Brain microvascular endothelial cell (primary cell): ENCODE measurements around the gene IQCH.
"Not testable (repeated sequence)": the region's sequence is repeated elsewhere in the genome, so short reads cannot be mapped to it uniquely, and the experiment has no call there.

ENCODE experiments used
- DNase-seq: peaks from one replicate; pipeline ENCODE4 v3.0.0-alpha.2; 2020
- H3K27ac ChIP-seq: fragments of 250-450 bp; sonication (Bioruptor Pico); 2 replicates; pipeline ENCODE4 v1.5.1; 2020; ENCODE audit warnings: mild to moderate bottlenecking, moderate library complexity
- H3K27me3 ChIP-seq: fragments of 250-450 bp; sonication (Bioruptor Pico); replicated peaks from 2 replicates; pipeline ENCODE4 v1.5.1; 2020; ENCODE audit warnings: mild to moderate bottlenecking
- H3K36me3 ChIP-seq: fragments of 250-450 bp; sonication (Bioruptor Pico); replicated peaks from 2 replicates; pipeline ENCODE4 v1.5.1; 2020; ENCODE audit warnings: mild to moderate bottlenecking
- H3K4me3 ChIP-seq: 2 replicates; pipeline ENCODE4 v1.5.1; 2011; ENCODE audit warnings: low read depth, mild to moderate bottlenecking, control low read depth, low read length, moderate library complexity
- in situ Hi-C: cut with HindIII; loops from 2 replicates; pipeline ENCODE4 v1.10.0; 2017; ENCODE audit warnings: low sequenced_read_pairs, low pct_ligation_motif_present
- TF ChIP-seq, protein P1 (sequence below): IDR thresholded peaks from 2 replicates; pipeline ENCODE4 v1.5.1; 2011; ENCODE audit warnings: low read depth, mild to moderate bottlenecking, moderate library complexity, low read length, control low read depth, inconsistent platforms; ENCODE audit errors: missing control alignments

The IQCH gene

DNA sequence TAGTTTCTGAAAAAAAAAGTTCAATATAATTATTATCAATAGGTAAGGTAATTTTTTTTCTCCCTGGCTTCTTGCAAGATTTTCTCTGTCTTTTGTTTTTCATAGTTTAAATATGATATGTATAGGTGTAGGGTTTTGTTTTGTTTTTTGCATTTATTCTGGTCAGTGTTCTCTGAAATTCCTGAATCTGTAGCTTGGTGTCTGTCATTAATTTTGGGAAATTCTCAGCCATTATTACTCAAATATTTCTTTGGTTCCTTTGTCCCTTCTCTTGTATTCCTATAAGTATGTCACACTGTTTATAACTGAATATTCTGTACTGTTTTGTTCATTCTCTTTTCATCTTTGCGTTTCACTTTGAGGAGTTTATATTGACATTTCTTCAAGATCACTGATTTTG is 22.1 kb downstream of the IQCH start:
- TF ChIP-seq, protein P1, sequence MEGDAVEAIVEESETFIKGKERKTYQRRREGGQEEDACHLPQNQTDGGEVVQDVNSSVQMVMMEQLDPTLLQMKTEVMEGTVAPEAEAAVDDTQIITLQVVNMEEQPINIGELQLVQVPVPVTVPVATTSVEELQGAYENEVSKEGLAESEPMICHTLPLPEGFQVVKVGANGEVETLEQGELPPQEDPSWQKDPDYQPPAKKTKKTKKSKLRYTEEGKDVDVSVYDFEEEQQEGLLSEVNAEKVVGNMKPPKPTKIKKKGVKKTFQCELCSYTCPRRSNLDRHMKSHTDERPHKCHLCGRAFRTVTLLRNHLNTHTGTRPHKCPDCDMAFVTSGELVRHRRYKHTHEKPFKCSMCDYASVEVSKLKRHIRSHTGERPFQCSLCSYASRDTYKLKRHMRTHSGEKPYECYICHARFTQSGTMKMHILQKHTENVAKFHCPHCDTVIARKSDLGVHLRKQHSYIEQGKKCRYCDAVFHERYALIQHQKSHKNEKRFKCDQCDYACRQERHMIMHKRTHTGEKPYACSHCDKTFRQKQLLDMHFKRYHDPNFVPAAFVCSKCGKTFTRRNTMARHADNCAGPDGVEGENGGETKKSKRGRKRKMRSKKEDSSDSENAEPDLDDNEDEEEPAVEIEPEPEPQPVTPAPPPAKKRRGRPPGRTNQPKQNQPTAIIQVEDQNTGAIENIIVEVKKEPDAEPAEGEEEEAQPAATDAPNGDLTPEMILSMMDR = no peak
- no peak for DNase-seq
- Histone ChIP-seq H3K36me3 (no peaks in the 10 kb centered on the region), H3K27ac (no peak overlapping the region), H3K27me3 (no peaks in the 10 kb centered on the region), H3K4me3 (no peak overlapping the region)
- in situ Hi-C loops = no loop called here

DNA sequence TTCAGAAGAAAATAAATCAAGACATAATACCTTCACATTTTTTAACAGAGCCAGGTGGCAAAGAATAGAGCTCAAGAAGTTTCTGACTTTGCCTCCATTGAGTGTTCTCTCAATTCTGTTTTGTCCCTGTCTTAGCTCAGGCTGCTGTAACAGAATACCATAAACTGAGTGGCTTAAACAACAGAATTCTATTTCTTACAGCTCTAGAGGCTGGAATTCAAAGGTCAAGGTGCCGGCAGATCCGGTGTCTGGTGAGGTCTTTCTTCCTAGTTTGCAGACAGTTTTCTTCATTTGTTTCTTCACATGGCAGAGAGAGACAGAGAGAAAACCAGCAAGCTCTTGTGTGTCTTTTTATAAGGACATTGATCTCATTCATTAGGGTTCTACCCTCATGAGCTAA is 25.6 kb downstream of the IQCH start:
- no peaks in the 10 kb centered on the region for H3K27me3 ChIP-seq
- TF ChIP-seq, protein P1 = no peak
- no peak for DNase-seq
- H3K36me3 ChIP-seq = no peaks in the 10 kb centered on the region
- in situ Hi-C loops = no loop called here
- no peak overlapping the region for H3K4me3 ChIP-seq
- no peak overlapping the region for H3K27ac ChIP-seq

DNA sequence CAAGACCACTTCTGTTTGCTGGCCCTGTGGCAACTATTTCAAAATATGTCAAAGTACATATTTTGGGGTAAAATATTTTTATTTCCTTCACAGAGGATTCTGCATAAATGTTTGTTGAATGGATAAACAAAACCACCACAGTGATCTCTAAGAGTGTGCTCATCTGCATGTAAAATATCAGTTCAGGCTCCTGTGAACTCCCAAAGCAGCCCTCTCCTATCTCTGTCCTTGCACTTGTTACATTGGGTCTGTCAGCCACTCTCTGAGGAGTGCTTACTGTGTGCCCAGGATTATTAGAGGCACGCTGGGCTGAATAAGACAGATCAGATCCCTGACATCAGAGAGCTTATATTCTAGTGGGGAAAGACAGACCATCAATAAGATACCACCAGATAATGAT is 27.1 kb downstream of the IQCH start:
- Histone ChIP-seq H3K27ac (no peak overlapping the region), H3K36me3 (no peaks in the 10 kb centered on the region), H3K27me3 (no peaks in the 10 kb centered on the region), H3K4me3 (no peak overlapping the region)
- TF ChIP-seq, protein P1 = no peak
- in situ Hi-C loops = no loop called here
- no peak for DNase-seq

DNA sequence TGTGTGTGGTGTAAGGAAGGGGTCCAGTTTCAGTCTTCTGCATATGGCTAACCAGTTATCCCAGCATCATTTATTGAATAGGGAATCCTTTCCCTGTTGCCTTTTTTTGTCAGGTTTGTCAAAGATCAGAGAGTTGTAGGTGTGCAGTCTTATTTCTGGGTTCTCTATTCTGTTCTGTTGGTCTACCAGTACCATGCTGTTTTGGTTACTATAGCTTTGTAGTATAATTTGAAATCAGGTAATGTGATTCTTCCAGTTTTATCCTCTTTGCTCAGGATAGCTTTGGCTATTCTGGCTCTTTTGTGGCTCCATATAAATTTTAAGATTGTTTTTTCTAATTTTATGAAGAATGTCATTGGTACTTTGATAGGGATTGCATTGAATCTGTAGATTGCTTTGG is 31.0 kb downstream of the IQCH start:
- H3K36me3 ChIP-seq, H3K27ac ChIP-seq, H3K27me3 ChIP-seq, DNase-seq, H3K4me3 ChIP-seq, in situ Hi-C loops: not testable (repeated sequence)

DNA sequence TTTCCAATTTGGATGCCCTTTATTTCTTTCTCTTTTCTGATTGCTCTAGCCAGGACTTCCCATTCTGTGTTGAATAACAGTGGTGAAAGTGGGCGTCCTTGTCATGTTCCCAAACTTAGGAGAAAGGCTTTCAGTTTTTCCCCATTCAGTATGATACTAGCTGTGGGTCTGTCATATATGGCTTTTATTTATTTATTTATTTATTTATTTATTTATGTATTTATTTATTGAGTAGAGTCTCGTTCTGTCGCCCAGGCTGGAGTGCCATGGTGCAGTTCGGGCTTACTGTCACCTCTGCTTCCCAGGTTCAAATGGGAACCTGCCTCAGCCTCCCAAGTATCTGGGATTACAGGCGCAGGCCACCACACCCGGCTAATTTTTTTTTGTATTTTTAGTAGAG is 31.8 kb downstream of the IQCH start:
- DNase-seq, in situ Hi-C loops: not testable (repeated sequence)

DNA sequence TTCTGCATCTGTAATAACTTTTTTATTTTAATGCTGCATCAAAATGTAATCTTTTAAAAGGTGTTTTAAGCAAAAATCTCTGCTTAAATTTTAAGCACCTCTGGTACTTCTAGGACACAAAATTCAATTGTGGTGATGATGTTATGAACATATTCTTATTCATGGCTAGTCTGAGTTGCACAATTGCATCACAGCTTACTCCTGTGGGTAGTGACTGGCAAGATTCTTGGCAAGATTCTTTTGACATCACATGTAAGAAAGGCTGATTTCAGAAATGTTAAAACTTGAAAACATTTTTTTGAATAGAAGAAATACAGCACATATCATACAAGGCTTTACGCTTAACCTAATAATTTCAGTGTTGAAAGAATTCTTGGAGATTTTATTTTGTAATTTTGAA is 35.7 kb downstream of the IQCH start:
- in situ Hi-C loops = no loop called here
- DNase-seq = no peak
- no peaks in the 10 kb centered on the region for H3K36me3 ChIP-seq
- H3K27me3 ChIP-seq = no peaks in the 10 kb centered on the region
- H3K27ac ChIP-seq = no peak overlapping the region
- TF ChIP-seq, protein P1 = no peak
- H3K4me3 ChIP-seq = no peak overlapping the region

More for the DNA sequence above, 31.8 kb downstream of the IQCH start:
- H3K27ac ChIP-seq, H3K4me3 ChIP-seq, H3K36me3 ChIP-seq, H3K27me3 ChIP-seq: not testable (repeated sequence)

DNA sequence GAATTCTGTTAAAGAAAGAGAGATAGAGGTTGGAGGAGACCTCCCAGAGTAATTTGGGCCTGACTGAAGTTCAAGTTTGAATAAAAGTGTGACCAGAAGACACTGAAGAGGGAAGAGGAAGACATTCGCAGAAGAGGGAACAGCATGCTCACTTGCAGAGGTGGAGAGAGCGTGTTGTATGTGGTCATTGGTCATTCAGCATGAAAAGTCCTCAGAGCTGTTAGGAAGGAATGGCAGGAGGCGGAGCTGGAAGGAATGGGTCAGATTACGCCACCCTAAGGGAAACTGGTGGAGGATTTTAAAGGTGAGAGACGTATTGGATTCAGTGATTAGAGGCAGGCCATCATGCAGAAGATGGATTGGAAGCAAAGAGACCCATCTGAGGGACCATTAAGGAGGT is 41.6 kb downstream of the IQCH start:
- Histone ChIP-seq H3K36me3 (no peaks in the 10 kb centered on the region), H3K4me3 (no peak overlapping the region), H3K27ac (no peak overlapping the region), H3K27me3 (no peaks in the 10 kb centered on the region)
- DNase-seq = no peak
- TF ChIP-seq, protein P1 = no peak
- in situ Hi-C loops = no loop called here
